PC-3 (cell line): ENCODE data around the gene PRM1.

Experiments
- EZH2 ChIP-seq: fragments of 300-600 bp; sonication (generic); IDR thresholded peaks from one replicate; pipeline ENCODE4 v1.6.1; 2017; ENCODE audit warnings: antibody characterized with exemption, mild to moderate bottlenecking, low read length; ENCODE audit not compliant: unreplicated experiment
- TF ChIP-seq, protein P1 (sequence below): fragments of 300-600 bp; sonication (generic); conservative IDR thresholded peaks from 2 replicates; pipeline ENCODE4 v1.5.1; 2017; ENCODE audit warnings: antibody characterized with exemption, low read depth, mild to moderate bottlenecking, low read length

DNA sequence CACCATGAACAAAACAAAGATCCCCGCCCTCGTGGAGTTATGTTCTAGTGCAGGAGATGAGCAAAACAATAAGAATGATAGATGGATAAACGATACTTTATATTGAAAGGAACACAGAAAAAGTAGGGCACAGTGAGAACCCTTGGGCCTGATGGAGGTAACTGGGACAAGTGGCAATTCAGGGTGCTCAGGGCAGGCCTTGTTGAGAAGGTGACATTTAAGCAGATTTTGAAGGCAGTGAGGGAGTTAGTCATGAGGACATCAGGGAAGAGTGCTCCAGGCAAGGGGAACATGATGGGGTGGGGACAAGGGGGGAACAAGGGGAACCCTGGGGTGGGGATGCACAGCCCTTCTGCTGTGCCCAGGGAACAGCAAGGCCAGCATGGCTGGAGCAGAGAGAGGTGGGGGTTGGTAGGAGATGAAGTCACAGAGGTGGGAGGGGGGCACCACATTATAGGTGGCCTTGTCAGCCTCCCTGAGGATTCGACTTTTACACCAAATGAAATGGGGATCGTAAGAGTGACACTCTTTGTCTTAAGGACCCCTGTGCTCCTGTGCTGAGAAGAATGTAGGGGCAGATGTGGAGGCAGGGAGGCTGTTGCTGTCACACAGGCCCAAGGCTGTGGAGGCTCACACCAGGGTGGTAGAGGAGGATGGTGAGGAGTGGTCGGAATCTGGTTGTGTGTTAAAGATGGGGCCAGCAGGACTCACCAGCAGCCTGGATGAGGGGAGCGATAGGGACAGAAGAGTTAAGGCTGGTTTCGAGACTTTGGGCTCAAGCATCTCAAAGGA lies 9.2 kb upstream of the PRM1 start:
- TF ChIP-seq, protein P1, sequence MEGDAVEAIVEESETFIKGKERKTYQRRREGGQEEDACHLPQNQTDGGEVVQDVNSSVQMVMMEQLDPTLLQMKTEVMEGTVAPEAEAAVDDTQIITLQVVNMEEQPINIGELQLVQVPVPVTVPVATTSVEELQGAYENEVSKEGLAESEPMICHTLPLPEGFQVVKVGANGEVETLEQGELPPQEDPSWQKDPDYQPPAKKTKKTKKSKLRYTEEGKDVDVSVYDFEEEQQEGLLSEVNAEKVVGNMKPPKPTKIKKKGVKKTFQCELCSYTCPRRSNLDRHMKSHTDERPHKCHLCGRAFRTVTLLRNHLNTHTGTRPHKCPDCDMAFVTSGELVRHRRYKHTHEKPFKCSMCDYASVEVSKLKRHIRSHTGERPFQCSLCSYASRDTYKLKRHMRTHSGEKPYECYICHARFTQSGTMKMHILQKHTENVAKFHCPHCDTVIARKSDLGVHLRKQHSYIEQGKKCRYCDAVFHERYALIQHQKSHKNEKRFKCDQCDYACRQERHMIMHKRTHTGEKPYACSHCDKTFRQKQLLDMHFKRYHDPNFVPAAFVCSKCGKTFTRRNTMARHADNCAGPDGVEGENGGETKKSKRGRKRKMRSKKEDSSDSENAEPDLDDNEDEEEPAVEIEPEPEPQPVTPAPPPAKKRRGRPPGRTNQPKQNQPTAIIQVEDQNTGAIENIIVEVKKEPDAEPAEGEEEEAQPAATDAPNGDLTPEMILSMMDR, result no peak
- TF ChIP-seq EZH2, result no peak
